ENCODE measurements around the gene AOAH. TPM values are rescaled to one million over a fixed set of nuclear protein-coding genes. Genes with fewer than 3 reads are reported as not detected.

Gene AOAH
- total and polyA plus RNA-seq, 9 of the 15 experiments (the other 6 are each of a cell fraction or from before 2014, with no cell fraction given): not detected

DNA sequence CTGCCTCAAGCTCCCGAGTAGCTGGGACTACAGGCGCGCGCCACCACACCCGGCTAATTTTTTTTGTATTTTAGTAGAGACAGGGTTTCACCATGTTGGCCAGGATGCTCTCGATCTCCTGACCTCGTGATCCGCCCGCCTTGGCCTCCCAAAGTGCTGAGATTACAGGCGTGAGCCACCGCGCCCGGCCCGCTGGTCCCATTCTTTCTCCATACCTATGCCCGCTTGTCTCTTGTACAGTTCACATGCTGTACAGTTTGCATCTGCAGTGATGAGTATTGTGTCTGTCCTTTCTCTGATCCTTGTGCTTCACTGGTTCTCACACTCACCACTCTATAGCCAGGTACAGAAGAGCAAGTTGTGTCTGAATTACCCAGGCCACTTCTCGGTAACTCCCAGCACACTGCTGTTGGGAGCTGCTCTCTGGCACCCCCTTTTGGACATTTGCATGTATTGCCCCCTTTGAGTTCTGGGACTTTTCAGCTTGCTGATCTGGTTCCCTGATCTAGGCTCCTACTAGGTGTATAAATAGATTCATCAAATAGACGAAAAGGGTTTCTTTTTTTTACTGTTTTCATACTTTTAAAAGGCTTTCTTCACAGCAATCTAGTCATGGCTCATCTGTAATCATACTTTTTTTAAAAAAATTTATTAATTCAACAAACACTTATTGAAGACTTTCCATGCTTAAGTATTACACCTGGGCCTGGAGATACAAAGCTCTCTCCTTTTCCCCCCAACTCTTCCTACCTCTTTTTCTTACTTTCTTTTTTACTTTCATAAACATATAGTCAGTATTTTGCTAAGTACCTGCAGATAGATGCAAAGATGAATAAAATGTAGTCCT lies 53.5 kb downstream of the AOAH start (continued):
- TF ChIP-seq CEBPG (CRISPR knock-in tag; IDR thresholded peaks at IDR 0.05) (no peak), CEBPG (tag; conservative IDR thresholded peaks at IDR 0.05 in 1 of 2, IDR thresholded peaks at IDR 0.05 in 1 of 2) (no peak), HNRNPL (IDR thresholded peaks at IDR 0.05; ENCODE audit: low read depth, low read length) (no peak), SMC3 (conservative IDR thresholded peaks at IDR 0.05; ENCODE audit: insufficient read depth, low read depth, low read length) (peak; percentile 64), ZBTB17 (CRISPR knock-in tag; IDR thresholded peaks at IDR 0.05) (no peak), JUND (IDR thresholded peaks at IDR 0.05; ENCODE audit: borderline replicate concordance, low read depth, low read length) (0 out of 2 replicates have a peak, but pooled peaks have one; percentile 5), JUND (tag; IDR thresholded peaks at IDR 0.05; ENCODE audit: borderline replicate concordance, low read depth, low read length) (no peak), RBM15 (IDR thresholded peaks at IDR 0.05; ENCODE audit: insufficient read depth, low read length) (no peak), TBP (optimal IDR thresholded peaks at IDR 0.05; ENCODE audit: low read depth, low read length) (no peak), RUNX1 (IDR thresholded peaks at IDR 0.05; ENCODE audit: low read depth) (no peak), ZNF324 (CRISPR knock-in tag; IDR thresholded peaks at IDR 0.05) (no peak), RAD21 (CRISPR knock-in tag; conservative IDR thresholded peaks at IDR 0.05 in 1 of 2, IDR thresholded peaks at IDR 0.05 in 1 of 2) (peak; percentile 61 to 81), ZNF124 (CRISPR knock-in tag; IDR thresholded peaks at IDR 0.05) (no peak), CBX3 (IDR thresholded peaks at IDR 0.05; ENCODE audit: borderline replicate concordance in 1 of 2, low read length in 2 of 2) (no peak), THRAP3 (IDR thresholded peaks at IDR 0.05; ENCODE audit: borderline replicate concordance) (no peak), NFYB (IDR thresholded peaks at IDR 0.05; ENCODE audit: extremely low read depth, insufficient read length) (no peak), CHD4 (IDR thresholded peaks at IDR 0.05; ENCODE audit: insufficient read depth, insufficient replicate concordance, low read depth, low read length, poor library complexity, severe bottlenecking) (no peak), ZKSCAN1 (IDR thresholded peaks at IDR 0.05; ENCODE audit: low read depth, low read length) (peak; percentile 71; the same call in 1 of the 2 replicates), ZFX (CRISPR knock-in tag; IDR thresholded peaks at IDR 0.05) (no peak), DACH1 (IDR thresholded peaks at IDR 0.05; ENCODE audit: partially characterized antibody) (no peak), ZNF174 (CRISPR knock-in tag; IDR thresholded peaks at IDR 0.05) (no peak), DEAF1 (CRISPR knock-in tag; IDR thresholded peaks at IDR 0.05) (peak; percentile 53), JUN (IDR thresholded peaks at IDR 0.05; ENCODE audit: borderline replicate concordance, low read depth, low read length) (no peak), JUN (CRISPR knock-in tag; IDR thresholded peaks at IDR 0.05; ENCODE audit: borderline replicate concordance) (no peak)
- TF ChIP-seq, protein P1, sequence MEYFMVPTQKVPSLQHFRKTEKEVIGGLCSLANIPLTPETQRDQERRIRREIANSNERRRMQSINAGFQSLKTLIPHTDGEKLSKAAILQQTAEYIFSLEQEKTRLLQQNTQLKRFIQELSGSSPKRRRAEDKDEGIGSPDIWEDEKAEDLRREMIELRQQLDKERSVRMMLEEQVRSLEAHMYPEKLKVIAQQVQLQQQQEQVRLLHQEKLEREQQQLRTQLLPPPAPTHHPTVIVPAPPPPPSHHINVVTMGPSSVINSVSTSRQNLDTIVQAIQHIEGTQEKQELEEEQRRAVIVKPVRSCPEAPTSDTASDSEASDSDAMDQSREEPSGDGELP (CRISPR knock-in tag; IDR thresholded peaks at IDR 0.05; ENCODE audit: borderline replicate concordance): no peak
